ENCODE measurements around the gene PRKCE. TPM values are rescaled to one million over a fixed set of nuclear protein-coding genes. Genes with fewer than 3 reads are reported as not detected.
A peak's percentile ranks its signal among the peaks of the same experiment; 100 is the strongest.
"Not testable (repeated sequence)": the region's sequence is repeated elsewhere in the genome, so short reads cannot be mapped to it uniquely, and the experiment has no call there.

The PRKCE gene
- total RNA-seq, 6 experiments from 2014 or later: 5.2 to 18.8 (median 11.0) TPM

DNA sequence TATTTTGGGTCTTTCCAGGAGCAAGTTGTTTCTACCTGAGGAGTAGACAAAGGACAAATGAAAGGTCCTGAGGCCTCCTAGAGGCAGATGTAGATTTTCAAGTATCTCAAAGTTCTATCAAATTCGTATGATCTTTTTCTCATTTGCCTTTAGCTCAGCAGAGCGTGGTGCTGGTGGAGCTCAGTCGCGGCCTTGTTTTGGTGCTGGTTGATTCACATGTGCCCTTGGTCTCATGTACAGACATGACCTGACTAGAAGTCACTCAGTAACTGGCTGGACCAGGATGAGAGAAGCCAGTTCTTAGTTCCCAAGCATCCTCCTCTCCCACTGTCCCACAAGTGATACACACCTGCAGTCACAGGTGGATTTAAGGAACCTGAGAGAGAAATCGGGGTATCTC, 264.0 kb downstream of the PRKCE start:
- H3K27ac ChIP-seq: no peak overlapping the region
- TF ChIP-seq, protein P1, sequence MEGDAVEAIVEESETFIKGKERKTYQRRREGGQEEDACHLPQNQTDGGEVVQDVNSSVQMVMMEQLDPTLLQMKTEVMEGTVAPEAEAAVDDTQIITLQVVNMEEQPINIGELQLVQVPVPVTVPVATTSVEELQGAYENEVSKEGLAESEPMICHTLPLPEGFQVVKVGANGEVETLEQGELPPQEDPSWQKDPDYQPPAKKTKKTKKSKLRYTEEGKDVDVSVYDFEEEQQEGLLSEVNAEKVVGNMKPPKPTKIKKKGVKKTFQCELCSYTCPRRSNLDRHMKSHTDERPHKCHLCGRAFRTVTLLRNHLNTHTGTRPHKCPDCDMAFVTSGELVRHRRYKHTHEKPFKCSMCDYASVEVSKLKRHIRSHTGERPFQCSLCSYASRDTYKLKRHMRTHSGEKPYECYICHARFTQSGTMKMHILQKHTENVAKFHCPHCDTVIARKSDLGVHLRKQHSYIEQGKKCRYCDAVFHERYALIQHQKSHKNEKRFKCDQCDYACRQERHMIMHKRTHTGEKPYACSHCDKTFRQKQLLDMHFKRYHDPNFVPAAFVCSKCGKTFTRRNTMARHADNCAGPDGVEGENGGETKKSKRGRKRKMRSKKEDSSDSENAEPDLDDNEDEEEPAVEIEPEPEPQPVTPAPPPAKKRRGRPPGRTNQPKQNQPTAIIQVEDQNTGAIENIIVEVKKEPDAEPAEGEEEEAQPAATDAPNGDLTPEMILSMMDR (IDR thresholded peaks at IDR 0.05): no peak
- TF ChIP-seq POLR2A (IDR thresholded peaks at IDR 0.05): no peak
- H3K9me3 ChIP-seq: no peaks in the 10 kb centered on the region
- H3K4me3 ChIP-seq: no peak overlapping the region
- 79% methylated on average over 3 of the region's 5 CpGs for WGBS (ENCODE audit: insufficient coverage, low coverage, low lambda C conversion rate, missing lambda C conversion rate)
- no peaks in the 10 kb centered on the region for H3K27me3 ChIP-seq
- H3K36me3 ChIP-seq: no peaks in the 10 kb centered on the region
- H3K4me1 ChIP-seq: peaks cover 0 to 16% (median 4%) of the 10 kb centered on the region in 4 donors
- DNase-seq (no peak), ATAC-seq (no peak)
- intact Hi-C loops (cut with DNase I): no loop called here

DNA sequence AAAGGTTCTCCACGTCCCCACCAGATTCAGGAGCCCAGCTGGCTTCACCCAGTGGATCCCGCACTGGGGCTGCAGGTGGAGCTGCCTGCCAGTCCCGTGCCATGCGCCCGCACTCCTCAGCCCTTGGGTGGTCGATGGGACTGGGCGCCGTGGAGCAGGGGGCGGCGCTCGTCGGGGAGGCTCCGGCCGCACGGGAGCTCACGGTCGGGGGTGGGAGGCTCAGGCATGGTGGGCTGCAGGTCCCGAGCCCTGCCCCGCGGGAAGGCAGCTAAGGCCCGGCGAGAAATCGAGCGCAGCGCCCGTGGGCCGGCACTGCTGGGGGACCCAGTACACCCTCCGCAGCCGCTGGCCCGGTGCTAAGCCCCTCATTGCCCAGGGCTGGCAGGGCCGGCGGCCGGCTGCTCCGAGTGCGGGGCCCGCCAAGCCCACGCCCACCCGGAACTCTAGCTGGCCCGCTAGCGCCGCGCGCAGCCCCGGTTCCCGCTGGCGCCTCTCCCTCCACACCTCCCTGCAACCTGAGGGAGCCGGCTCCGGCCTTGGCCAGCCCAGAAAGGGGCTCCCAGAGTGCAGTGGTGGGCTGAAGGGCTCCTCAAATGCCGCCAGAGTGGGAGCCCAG, 266.2 kb downstream of the PRKCE start:
- H3K27me3 ChIP-seq; H3K36me3 ChIP-seq; H3K27ac ChIP-seq; H3K4me3 ChIP-seq; ATAC-seq; H3K4me1 ChIP-seq; DNase-seq; intact Hi-C loops (cut with DNase I); H3K9me3 ChIP-seq: not testable (repeated sequence)
- no CpG with 5 or more reads among the region's 49 CpGs for WGBS (ENCODE audit: insufficient coverage, low coverage, low lambda C conversion rate, missing lambda C conversion rate)

DNA sequence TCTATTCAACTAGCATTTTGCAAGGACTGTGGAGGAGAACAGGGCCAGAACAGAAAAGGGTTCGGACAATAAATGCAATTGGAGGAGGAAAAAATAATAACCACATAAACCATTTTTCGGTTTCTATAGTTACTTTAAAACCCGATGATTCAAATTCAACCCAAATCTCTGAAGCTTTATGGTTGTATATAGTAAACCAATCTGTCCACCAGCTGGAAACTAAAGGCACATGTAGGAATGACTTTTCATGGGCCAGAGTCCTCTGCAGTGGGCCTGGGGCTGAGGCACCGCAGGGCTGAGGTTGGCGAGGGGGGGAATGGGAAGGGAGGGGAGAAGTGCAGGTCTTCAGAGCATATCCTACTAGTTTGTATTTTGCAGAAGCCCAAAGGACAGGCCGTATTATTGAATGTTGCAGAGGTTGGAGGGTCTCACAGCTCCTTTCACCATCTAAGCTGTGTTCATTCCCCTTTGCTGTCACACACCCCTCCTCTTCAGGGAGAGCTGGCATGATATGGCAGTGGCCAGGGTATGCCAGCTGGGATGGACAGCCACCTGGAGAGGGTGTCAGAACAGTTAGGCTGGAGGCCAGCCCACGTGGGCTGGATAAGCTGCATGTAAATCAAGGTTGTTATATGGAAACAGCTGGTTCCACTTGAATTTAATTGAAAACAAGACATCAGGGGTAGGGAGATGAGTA, 267.1 kb downstream of the PRKCE start:
- DNase-seq: no peak
- Histone ChIP-seq H3K27me3 (no peaks in the 10 kb centered on the region), H3K4me3 (no peak overlapping the region), H3K4me1 (peaks cover 0 to 8% (median 3%) of the 10 kb centered on the region in 4 donors), H3K27ac (no peak overlapping the region), H3K36me3 (no peaks in the 10 kb centered on the region), H3K9me3 (no peaks in the 10 kb centered on the region)
- WGBS (ENCODE audit: insufficient coverage, low coverage, low lambda C conversion rate, missing lambda C conversion rate): 87% methylated on average over 7 of the region's 7 CpGs
- TF ChIP-seq, protein P1 (IDR thresholded peaks at IDR 0.05): no peak
- no peak for TF ChIP-seq POLR2A (IDR thresholded peaks at IDR 0.05)
- peak in 1 of 4 donors; percentile 8 for ATAC-seq
- intact Hi-C loops (cut with DNase I): no loop called here

DNA sequence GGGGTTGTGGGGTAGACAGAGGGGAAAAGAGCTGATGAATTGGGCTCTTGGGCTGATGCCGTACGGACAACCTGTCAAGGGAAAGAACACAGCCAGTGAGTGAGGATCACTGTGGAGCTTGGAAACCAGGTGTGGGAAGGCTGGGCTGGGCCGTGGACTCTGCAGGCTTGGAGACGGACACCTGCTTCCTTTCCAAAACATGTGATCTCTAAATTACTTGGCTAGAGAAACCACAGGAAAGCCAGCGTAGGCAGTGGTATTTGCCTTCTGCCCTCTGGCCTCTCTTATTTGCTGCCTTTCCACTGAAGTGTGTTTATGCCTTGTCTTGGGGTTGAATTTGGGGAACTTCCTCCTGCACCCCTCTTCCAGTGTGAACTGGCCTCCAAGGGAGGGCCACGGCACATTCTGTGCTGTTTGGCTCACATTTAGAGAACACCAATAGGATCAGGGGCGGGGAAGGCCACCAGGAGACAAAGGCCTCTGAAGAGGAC, 267.7 kb downstream of the PRKCE start:
- Histone ChIP-seq H3K4me3 (no peak overlapping the region), H3K27ac (no peak overlapping the region), H3K27me3 (no peaks in the 10 kb centered on the region), H3K4me1 (peaks cover 0 to 8% (median 3%) of the 10 kb centered on the region in 4 donors), H3K9me3 (no peaks in the 10 kb centered on the region), H3K36me3 (no peaks in the 10 kb centered on the region)
- WGBS (ENCODE audit: insufficient coverage, low coverage, low lambda C conversion rate, missing lambda C conversion rate): 64% methylated on average over 6 of the region's 7 CpGs
- ATAC-seq (peak; percentile 69 to 98 (median 91)), DNase-seq (peak in 2 of 3 donors; percentile 25 to 66)
- intact Hi-C loops (cut with DNase I): no loop called here
- no peak for TF ChIP-seq POLR2A (IDR thresholded peaks at IDR 0.05)
- TF ChIP-seq, protein P1 (IDR thresholded peaks at IDR 0.05): no peak

DNA sequence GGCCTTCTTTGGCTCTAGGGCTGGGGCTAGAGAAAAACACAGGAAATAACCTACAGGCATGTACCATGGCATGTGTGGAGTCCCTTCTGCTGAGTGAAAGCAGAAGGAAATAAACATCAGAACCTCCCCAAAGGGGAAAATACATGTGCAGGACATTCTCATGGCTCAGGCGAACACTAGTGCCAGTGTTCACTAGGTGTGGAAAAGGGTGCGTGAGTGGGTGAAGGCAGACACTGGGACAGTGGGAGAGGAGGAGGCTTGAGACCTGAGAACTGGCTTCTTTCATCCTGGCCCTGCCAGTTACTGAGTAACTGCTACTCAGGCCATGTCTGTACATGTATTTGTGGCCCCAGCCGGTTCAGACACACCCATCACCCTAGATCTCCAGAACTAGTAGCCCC, 268.2 kb downstream of the PRKCE start:
- no peak for TF ChIP-seq POLR2A (IDR thresholded peaks at IDR 0.05)
- TF ChIP-seq, protein P1 (IDR thresholded peaks at IDR 0.05): no peak
- 81% methylated on average over 3 of the region's 3 CpGs for WGBS (ENCODE audit: insufficient coverage, low coverage, low lambda C conversion rate, missing lambda C conversion rate)
- Histone ChIP-seq H3K4me1 (peaks cover 0 to 8% (median 3%) of the 10 kb centered on the region in 4 donors), H3K4me3 (no peak overlapping the region), H3K27me3 (no peaks in the 10 kb centered on the region), H3K9me3 (no peaks in the 10 kb centered on the region), H3K27ac (no peak overlapping the region), H3K36me3 (no peaks in the 10 kb centered on the region)
- ATAC-seq (peak in 2 of 4 donors; percentile 8 to 13), DNase-seq (no peak)
- intact Hi-C loops (cut with DNase I): no loop called here
